Activated T-helper 1 cell treated with Interleukin-2 at 50 U/mL for 16 hours (primary cell): ENCODE results near the gene ZNF839.
"Not testable (repeated sequence)": the region's sequence is repeated elsewhere in the genome, so short reads cannot be mapped to it uniquely, and the experiment has no call there.

Experiments
- DNase-seq: peaks from one replicate; pipeline ENCODE4 v3.0.0-alpha.2; 2020; ENCODE audit warnings: low read depth

Gene ZNF839

DNA sequence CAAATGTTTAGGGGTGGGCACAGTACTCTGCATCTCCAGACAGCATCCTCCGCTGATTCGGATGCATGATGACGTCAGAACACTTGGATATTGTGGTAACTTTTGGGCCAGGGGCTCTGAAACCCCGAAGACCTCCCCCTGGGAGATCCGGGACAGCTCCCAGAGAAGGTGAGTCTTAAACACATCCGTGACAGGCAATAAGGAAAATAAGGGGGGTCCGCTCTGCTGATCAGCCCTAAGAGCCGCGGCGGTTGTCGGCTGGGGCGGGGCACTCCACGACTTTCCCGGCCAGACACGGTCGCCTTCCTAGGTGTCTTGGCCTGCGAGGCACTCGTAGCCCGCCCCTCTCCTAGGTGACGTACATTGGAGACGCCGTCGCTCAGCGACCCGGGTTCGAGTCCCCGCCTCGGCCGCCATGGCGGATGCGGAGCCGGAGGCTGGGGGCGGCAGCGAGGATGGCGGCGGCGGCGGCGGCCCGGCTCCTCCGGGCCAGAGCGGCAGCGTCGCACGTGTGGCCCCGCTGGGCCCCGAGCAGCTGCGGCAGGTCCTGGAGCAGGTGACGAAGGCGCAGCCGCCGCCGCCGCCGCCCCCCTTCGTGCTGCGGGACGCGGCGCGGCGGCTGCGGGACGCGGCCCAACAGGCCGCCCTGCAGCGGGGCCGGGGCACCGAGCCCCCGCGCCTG lies at the start of gene ZNF839:
ZNF839 (plus strand) TSS at position 396 of the 682 bp plus-strand sequence; CDS start at position 416, 20 bp downstream.
- DNase-seq = peak; percentile 87

DNA sequence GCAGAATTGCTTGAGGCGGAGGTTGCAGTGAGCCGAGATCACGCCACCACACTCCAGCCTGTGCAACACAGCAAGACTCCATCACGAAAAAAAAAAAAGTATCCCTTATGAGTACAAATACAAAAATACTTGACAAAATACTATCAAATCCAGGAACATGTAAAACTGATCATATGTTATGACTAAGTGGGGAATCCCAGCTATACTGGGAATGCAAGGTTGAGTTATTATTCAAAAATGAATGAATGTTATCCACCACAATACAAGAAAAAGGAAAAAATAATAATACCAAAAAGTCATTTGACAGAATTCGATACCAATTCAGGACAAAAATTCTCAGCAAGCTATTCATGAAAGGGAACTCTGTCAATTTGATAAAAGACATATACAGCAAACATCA lies 47.2 kb upstream of the ZNF839 start:
- DNase-seq = no peak

DNA sequence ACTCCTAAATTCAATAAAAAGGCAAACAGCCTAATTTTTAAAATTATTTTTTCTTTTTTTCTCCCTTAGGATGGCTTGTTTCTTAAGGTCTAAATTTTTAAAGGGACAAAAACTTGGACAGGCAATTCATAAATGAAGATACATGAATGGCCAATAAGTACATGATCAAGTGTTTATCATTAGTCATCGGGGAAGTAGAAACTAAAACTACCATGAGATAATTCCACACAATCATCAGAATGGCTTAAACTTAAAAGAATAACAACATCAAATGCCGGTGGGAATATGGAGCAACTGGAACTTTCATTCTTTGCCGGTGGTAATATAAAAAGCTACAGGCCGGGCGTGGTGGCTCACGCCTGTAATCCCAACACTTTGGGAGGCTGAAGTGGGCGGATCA lies 43.7 kb upstream of the ZNF839 start:
- no peak for DNase-seq

DNA sequence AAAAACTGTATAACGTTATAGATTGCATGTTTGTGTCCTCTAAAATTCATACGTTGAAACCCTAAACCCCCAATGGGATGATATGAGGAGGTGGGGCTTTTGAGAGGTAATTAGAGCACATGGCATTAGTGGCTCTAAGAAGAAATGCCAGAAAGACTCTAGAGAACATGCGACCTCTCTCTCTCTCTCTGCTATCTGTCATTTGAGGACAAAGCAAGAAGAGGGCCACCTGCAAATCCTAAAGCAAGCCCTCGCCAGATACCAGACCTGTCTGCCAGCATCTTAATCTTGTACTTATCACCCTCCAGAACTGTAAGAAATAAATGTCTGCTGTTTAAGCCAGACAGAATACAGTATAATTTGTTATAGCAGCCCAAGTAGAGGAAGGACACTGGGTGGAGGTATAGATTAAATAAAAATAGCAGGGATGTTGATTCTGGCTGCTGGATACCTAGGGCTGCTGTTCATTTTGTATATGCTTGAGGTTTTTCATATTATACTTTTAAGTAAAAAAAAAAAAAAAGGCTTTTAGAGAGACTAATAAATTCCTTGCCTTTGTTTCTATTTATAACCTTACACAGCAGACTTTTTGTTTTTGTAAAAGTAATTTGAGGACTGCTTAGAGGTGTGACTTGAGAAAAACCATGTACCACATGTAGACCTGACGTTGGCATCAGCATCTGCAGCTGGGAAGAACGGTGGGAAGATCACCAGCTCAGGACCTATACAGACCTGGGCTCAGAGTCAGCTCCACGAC lies 41.5 kb upstream of the ZNF839 start:
- DNase-seq = no peak

DNA sequence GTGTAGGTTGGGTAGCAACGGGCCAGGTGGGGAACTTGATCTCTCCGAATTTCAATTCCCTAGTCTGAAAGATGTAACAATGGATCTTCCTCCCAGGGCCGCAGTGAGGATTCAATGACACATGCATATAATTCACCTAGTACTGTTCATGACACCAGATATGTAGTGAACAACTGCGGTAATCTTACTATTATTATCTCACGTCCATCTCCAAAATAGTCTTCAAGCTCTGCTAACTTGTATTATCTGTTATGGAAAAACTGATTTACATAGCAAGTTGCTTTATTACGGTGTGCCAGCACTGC lies 41.0 kb upstream of the ZNF839 start:
- DNase-seq = no peak

DNA sequence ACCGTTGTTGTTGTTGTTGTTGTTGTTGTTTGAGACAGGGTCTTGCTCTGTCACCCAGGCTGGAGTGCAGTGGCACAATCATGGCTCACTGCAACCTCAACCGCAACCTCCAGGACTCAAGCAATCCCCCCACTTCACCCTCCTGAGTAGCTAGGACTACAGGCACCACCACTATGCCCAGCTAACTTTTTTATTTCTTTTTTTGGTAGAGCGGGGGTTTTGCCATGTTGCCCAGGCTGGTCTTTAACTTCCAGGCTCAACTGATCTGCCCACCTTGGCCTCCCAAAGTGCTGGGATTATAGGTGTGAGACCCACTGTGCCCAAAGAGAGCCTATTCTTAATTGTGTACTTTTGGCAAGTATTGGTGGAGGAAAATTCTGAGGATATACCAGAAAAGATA lies 40.3 kb upstream of the ZNF839 start:
- DNase-seq = no peak

DNA sequence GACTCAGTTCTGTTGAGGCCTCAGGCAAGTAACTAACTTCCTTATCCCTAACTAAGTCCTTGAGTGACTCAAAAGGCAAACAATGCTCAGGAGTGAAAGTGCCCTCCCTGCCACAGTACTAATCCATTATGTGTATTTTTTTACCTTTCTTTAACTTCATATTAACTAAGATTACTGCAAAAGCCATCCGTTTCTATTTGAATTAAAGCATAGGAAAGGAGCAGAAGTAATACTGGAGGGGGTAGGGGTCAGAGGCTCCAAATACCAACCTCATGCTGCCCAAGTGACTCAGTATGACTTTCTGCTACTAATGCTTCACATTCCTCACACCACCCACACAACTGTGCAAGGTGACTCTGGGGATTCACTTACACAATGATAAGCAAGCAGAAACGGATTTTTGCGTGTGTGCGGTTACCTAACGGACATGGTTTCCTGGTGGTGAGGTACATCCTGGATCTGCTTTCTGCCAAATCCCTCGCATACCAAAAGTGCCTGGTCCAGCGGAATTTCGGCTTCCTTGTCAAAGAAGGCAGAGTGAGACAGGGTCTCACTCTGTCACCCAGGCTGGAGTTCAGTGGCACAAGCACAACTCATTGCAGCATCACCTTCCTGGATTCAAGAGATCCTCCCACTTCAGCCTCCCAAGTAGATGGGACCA lies 39.7 kb upstream of the ZNF839 start:
- DNase-seq = no peak

DNA sequence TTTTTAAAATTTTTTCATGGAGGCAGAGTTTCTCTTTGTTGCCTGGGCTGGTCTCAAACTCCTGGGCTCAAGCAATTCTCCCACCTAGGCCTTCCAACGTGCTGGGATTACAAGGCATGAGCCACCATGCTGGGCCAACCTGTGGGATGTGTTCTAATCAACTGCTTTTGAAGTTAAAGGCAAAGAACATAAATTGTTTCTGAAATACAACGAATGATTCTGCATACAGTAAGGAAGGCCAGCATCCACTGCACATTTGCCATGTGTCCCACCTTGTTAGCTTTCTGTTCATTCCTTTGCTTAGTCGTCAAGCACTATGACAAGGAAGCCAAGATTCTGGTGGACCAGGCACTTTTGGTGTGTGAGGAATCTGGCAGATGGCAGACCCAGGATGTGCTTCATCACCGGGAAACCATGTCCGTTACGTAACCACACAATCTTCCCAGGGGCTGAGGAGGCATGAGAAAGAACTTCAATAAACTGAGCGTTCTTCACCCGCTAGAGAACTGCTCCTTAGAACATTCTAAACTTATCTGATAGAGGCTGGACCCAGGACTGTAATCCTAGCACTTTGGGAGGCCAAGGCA lies 39.1 kb upstream of the ZNF839 start:
- no peak for DNase-seq

DNA sequence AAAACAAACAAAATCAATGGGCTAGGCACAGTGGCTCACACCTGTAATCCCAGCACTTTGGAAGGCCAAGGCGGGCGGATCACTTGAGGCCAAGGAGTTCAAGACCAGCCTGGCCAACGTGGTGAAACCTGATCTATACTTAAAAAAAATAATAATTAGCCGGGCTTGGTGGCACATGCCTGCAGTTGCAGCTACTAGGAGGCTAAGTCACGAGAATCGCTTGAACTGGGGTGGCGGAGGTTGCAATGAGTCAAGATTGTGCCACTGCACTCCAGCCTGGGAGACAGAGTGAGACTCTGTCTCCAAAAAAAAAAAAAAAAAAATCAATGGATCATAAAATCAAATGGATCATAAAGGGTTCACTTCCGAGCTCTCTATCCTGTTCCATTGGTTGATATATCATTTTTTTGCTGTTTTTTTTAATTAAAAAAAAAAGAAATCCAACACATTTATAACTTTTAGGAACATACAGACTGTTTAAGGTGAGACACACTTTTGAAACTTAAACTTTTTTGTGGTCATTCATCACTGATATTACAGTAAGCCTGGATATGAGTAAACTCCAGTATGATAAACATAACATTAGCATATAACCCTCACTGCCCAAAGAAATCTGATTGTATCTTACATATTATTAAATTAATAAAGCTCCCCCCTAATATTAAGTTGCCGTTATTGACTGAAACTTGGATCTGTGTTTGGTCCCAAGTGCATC lies 36.6 kb upstream of the ZNF839 start:
- DNase-seq = no peak

DNA sequence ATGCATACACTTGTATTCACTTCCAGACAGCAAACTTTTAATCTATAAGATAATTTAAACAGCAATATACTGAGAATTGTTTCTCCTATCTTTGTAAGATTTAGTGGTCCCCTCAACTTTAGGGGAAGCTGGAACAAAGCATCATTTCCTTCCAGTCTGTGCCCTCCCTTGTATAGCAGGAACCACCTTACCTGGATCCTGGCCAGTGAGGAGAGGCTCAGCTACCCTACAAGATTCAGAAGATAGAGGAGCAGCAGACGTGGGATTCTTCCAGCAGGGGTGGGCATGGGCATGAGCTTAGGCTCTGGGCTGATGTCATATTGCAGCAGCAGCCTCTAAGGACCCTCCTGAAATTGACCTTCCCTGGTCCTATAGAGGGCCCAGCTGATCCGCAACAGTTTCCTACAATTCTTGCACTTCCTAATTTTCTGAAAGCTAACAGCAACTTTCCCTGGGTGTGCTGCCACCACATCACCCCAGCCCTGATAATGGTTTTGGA lies 35.9 kb upstream of the ZNF839 start:
- no peak for DNase-seq

DNA sequence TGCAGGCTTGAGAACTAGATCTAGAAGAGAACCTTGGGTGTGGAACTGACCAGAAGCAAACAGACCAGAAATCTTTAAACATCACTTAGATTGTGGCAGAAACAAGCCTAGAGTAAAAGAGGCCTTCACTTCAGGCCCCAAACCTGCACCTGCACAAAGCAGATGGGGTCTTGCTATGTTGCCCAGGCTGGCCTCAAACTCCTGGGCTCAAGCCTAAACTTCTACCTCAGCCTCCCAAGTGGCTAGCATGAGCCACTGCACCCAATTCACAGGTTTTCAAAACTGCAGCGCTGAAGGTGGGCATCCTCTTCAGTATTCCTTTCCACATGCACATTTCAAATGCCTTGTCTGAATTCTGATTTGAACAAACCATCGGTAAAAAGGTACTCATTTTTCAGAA lies 34.4 kb upstream of the ZNF839 start:
- no peak for DNase-seq

DNA sequence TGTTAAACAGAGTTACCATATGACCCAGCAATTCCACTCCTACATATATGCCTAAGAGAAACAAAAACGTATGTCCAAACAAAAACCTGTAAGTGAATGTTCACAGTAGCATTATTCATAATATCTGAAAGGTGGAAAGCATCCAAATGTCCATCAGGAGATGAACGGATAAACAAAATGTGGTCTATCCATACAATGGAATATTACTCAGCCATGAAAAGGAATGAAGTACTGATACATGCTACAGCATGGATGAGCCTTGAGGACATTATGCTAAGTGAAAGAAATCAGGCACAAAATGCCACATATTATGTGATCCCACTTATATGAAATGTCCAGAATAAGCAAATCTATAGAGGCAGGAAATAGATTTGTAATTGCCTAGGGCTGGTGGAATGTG lies 31.4 kb upstream of the ZNF839 start:
- no peak for DNase-seq

DNA sequence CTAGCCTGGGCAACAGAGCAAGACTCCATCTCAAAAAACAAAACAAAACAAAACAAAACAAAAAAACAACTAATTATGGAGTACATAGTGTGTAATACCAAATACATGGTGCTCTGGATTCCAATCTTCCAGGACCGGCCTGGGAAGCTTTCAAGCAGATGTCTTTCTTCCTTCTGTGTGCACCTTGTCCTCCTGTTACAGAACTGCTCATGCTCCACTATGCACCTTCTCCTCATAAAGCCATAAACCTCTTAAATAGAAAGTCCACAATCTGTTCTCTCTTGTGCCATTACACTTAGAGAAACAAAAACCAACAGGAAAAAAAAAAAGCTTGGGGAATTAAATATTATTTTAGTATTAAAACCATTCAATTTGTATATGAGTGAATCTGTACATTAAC lies 27.1 kb upstream of the ZNF839 start:
- no peak for DNase-seq

DNA sequence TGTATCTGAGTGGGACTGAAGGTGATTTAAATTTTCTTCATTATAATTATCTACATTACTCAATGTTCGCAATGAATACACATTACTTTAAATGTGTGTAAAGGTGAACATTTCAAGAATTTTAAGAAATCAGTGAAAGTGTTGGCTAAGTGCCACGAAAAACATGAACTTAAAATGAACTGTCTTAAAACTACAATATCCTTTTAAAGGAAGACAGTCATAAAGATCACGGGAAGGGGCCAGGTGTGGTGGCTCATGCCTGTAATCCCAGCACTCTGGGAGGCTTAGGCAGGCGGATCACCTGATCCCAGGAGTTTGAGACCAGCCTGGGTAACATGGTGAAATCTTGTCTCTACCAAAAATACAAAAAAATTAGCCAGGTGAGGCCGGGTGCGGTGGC lies 25.8 kb upstream of the ZNF839 start:
- DNase-seq = no peak

DNA sequence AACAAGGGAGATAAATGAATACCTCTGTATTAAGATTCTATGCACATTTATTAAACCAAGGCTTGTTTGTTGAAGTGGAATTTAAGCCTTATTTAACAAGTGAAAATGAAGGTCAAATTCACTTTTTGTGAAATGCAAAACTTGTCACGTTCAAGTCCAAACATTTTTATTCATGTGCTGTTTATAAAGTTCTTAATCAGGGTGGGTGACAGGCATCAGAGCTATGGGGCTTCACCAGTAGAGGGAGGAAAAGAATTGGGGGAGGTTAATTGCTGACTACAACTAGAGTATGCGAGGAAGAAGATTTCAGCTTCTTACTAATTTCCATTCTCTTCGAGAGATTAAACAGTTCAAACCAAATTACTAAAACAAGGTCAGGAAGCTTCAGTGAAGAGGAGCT lies 24.3 kb upstream of the ZNF839 start:
- no peak for DNase-seq

DNA sequence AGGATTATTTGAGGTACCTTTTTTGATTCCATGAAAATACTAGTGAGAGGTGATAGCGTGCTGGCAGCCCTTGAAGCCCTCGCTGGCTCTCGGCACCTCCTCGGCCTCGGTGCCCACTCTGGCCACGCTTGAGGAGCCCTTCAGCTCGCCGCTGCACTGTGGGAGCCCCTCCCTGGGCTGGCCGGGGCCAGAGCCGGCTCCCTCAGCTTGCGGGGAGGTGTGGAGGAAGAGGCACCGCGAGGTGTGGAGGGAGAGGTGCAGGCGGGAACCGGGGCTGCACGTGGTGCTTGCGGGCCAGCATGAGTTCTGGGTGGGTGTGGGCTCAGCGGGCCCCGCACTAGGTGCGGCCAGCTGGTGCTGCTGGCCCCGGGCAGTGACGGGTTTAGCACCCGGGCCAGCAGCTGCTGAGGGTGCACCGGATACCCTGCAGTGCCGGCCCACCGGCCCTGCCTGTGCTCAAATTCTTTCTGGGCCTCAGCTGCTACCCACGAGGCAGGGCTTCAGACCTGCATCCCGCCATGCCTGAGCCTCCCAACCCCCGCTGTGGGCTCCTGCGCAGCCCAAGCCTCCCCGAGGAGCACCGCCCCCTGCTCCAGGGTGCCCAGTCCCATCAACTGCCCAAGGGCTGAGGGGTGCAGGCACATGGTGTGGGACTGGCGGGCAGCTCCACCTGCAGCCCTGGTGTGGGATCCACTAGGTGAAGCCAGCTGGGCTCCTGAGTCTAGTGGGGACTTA lies 21.9 kb upstream of the ZNF839 start:
- no peak for DNase-seq

DNA sequence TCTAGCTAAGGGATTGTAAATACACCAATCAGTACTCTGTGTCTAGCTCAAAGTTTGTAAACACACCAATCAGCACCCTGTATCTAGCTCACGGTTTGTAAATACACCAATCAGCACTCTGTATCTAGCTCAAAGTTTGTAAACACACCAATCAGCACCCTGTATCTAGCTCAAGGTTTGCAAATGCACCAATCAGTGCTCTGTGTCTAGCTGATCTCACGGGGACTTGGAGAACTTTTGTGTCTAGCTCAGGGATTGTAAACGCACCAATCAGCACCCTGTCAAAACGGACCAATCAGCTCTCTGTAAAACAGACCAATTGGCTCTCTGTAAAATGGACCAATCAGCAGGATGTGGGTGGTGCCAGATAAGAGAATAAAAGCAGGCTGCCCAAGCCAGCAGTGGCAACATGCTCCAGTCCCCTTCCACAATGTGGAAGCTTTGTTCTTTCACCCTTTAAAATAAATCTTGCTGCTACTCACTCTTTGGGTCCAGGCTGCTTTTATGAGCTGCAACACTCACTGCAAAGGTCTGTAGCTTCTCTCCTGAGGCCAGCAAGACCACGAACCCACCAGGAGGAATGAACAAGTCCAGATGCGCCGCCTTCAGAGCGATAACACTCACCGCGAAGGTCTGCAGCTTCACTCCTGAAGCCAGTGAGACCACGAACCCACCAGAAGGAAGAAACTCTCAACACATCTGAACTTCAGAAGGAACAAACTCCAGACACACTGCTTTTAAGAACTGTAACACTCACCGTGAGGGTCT lies 21.1 kb upstream of the ZNF839 start:
- not testable (repeated sequence) for DNase-seq

DNA sequence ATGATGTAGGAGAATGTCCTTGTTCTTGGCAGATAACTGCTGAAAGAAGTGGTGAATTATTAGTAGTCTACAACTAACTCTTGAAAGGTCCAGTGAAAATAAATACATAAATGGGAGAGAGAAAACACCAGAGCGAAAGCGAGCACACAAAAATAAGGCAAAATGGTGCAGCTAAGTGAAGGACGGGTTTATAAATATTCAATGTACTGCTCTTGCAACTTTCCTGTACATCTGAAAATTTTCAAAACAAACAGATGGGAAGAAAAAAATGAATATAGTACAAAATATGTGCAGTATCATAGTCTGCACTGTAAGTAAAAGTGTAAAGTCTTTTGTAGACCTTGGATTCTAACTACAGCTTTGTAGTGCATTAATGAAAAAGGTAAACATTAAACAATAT lies 15.9 kb upstream of the ZNF839 start:
- DNase-seq = no peak

DNA sequence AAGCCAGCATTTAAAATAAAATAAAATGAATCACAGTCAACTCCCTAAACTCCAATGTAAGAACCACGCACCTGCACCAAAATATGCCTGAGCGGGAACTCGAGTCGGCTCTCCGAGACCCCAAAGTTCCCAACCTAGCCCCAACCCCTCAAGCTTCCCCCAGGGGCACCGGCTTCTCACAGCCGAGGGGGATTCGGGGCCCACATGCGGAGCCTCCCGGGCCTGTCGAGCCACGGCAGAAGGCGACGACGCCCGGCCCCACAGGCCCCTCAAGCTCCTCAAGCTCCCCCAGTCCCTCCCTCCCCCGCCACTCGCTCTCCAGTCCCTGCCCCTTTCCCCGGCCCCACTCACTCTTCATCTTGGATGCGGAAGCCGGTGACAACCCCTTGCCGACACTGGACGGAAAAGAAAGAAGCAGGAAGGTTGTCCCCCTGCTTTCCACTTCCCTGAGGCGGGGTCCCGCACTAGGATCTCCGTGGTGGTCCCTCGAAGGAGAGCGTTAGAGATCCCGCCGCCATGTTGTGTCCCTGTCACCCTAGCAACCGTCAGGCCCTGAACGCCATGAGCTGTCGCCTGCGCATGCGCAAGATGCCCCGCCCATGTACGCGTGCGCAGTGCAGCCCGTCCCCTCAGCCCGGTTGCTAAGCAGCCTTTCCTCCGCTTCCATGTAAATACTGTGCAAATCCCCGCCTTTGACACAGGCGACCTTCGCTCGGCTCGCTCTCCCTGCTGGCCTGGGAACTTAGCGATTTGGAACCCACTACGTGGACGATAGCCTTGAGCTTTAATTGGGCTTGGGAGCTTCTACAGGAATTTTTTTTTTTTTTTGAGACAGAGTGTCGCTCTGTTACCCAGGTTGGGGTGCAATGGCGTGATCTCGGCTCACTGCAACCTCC lies 14.7 kb upstream of the ZNF839 start, which contains the start of gene MOK:
MOK (minus strand) TSS at position 554 of the 896 bp plus-strand sequence; CDS start at position 358, 196 bp downstream.
- DNase-seq = peak; percentile 97
